Hippocampal formation (tissue), 2 donors: Measurements from ENCODE around the gene CDH5.

ENCODE experiments used
- DNase-seq, 2 donors: peaks; one replicate each; lab custom pipeline; 2025; lab: John Stamatoyannopoulos, UW

CDH5 gene

GRCh38 chr16:66353055-66353454 lies 13.4 kb upstream of the CDH5 start:
- no peak for DNase-seq

- no peak for DNase-seq
Observed at GRCh38 chr16:66354034-66354909, 12.2 kb upstream of the CDH5 start.

DNA sequence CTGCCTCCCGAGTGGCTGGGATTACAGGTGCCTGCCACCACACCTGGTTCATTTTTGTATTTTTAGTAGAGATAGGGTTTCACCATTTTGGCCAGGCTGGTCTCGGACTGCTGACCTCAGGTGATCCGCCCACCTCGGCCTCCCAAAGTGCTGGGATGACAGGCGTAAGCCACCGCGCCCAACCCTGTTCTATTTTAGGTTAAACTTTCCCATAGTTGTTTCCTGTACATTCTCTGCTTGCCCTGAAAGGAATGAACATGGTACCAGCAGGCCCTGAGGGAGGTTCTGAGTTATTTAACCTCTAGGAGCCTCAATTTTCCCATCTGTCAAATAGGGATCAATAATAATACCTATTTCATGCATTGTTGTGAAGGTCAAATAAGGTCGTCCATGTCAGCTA lies 11.0 kb upstream of the CDH5 start:
- DNase-seq = no peak

DNA sequence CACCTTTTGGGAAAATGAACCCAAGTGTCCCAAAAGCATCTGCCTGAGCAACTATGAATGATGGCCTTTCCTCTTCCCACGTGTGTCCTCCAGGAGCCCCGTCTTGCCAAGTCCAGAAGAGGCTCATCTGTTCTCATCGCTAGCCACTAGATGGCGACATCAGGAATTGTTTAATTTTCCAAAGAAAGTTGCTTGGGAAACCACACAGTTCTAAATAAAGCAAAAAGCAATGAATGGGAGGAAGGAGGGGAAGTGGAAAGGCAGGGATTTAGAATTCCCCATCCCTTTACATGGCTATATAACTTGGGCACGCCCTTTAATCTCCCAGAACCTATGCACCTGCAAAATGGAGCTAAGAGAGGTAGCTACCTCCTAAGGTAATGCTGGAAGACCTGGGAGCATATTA lies 9.0 kb upstream of the CDH5 start:
- DNase-seq = peak; percentile 20 to 42

- no peak for DNase-seq
Observed at GRCh38 chr16:66358231-66358630, 8.3 kb upstream of the CDH5 start.

DNA sequence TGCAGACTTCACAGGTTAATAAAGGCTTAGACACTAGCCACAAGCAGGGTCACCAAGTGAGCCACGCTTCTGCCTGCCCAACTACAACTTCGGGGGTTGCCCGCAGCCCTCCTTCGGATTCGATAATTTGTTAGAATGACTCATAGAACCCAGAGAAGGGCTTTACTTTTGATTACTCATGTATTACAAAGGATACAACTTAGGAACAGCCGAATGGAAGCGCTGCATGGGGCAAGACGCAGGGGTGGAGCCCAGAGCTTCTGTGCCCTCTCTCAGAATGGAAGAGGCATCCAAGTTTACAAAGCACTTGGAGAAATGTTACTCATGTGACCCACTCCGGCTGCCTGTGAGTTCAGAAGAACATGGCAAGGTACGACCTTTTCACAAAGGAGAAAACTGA lies 7.5 kb upstream of the CDH5 start:
- no peak for DNase-seq

DNA sequence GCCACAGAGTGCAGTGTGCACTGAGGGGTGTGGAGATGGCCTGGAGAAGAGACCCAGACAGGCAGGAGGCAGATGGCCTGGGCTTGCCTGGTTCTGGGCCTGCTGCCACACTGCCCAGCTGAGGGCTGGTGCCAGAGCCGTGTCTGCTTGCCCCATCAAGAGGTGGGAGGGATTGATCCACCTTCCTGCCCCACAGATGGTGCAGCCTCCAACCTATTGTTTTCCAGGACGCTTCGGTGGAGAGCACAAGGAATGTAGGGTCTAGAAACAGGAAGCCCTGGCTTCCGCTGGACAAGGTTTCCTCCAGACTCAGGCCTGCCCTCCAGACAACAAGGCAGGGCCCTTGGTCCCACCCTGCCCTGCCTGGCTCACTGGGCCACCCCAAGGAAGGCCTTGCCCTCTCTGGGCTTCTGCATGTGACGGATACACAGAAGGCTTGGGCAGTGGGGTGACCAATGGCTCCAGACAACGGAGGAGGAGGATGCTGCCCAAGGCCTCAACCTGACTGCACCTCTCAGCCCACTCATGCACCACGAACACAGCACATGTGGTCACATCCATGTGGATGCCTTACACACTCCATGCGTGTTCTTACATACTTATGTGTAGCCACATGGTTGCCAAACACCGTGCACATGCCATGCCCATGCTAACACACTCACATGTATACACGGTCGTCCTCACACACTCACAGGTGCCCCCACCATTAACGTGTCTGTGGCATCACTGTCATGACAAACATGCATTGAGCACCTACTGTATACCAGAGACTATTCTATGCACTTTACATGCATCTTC lies 6.5 kb upstream of the CDH5 start:
- DNase-seq = no peak

- DNase-seq = no peak
Observed at GRCh38 chr16:66360624-66361324, 5.7 kb upstream of the CDH5 start.

GRCh38 chr16:66361604-66362135 lies 4.8 kb upstream of the CDH5 start:
- DNase-seq = no peak

GRCh38 chr16:66363211-66363777 lies 3.2 kb upstream of the CDH5 start:
- no peak for DNase-seq

DNA sequence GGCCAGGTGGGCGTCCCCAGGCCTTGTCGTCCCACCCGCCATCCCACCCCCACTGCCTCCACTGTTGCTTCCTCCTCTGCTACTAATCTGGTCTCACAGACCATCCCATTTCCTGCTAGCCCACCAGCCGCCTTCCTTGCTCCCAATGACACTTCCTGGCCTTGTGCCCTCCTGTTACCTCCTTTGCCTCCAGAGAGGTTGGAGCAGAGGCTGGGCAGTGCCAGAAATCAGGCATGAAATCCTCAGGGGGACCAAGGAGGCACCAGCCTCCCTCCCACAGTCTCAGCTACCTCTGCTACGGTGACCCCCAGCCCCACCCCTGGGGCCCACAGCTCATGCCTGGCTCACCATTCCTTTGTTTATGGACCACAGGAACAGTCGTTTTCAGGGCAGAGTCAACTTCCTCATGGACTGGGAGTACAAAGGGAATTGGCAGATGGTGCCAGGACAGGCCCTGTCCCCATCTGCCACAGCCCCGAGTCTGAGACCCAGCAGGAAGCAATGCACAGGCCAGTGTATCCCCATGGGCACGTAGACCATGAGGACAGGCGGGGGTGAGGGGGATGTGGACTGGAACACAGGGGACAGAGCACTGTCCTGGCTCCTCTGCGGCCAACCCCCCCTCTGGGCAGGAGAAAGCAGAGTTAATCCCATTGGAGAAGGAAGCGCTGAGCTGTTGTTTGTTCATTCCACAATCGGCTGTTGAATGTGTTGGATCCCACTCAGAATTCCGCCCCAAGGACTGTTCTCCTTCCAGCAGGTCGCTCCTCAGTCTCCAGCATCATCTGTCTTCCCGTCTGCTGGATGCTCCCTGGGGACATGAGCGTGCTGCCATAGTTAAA lies 2.2 kb upstream of the CDH5 start:
- no peak for DNase-seq

DNA sequence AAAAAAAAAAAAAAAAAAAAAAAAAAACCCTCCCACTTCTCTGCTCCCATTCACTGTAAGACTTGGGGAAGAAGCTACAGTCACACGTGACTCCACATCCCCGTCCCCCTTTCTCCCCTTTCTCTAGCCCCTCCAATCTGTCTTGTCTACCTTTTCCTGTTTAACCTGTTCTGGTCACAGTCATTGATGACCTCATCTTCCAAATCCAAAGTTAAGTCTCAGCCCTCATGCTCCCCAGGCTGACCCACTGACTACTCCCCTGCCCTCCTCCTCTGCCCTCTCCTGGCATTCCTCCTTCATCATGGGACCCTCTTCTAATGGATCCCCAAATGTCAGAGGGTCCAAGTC lies 1.6 kb upstream of the CDH5 start:
- no peak for DNase-seq

DNA sequence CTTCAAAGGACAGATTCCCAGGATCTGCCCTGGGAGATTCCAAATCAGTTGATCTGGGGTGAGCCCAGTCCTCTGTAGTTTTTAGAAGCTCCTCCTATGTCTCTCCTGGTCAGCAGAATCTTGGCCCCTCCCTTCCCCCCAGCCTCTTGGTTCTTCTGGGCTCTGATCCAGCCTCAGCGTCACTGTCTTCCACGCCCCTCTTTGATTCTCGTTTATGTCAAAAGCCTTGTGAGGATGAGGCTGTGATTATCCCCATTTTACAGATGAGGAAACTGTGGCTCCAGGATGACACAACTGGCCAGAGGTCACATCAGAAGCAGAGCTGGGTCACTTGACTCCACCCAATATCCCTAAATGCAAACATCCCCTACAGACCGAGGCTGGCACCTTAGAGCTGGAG lies 840 bp upstream of the CDH5 start:
- DNase-seq = no peak

GRCh38 chr16:66367968-66368891 lies 1.7 kb downstream of the CDH5 start:
- DNase-seq = no peak

- DNase-seq = no peak
Observed at GRCh38 chr16:66369055-66369592, 2.6 kb downstream of the CDH5 start.

DNA sequence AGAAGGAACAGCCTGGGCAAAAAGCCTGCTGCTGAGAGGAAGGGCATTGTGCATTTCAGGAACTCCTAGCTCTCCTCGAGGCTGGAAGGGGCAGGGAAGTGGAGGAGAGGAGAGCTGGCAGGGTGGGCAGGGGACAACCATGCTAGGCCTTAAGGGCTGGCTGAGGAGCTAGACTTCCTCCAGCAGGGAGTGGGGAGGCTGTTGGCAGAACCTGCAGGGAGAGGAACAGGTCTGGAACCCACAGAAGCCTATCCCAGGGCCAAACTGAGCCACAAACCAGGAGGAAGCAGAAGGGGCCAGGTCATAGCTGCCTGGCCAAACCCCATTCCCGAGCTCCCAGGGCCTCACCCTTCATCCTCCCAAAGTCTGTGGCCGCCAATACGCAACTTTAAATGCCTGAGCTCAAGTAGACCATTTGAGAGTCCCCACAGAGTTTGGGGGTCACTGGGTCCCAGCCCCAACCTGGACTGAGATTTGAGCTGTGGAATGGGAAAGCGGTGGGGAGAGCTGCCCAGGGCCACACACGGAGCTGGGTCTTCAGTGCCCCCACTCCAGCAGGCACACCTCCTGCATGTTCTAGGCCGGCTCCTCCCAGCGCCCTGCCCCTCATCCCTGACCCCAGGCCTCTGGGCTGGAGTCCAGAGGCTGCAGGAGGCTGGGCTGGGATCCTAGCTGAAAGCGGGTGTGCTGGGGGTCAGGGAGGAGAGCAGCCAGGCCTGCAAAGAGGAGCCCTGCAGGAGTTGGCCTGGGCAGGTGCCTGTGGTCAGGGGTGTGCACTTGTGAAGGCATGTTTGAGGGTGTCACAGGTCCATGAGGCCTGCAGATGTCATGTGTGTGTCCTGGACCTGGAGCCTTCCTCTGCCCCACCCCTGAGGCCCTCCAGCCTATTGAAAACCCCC lies 4.5 kb downstream of the CDH5 start:
- DNase-seq = no peak

- no peak for DNase-seq
Observed at GRCh38 chr16:66372078-66372897, 5.8 kb downstream of the CDH5 start.

DNA sequence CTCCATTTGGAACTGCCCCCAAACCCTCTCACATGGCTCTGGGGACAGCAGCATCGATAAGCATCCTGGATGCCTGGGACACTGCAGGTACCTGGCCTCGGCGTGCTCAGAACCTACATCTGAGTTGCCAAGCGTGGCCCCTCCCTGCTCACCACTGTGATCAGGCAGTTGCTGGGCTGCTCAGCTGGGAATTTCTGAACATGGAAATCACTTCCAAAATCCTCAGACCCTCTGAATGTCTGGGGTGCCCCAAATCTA lies 6.3 kb downstream of the CDH5 start:
- no peak for DNase-seq
